A549 (cell line): ENCODE measurements around the gene ITGB1. TPM values are rescaled to one million over a fixed set of nuclear protein-coding genes. Genes with fewer than 3 reads are reported as not detected.
"Not testable (repeated sequence)": the region's sequence is repeated elsewhere in the genome, so short reads cannot be mapped to it uniquely, and the experiment has no call there.

Experiments
- ATAC-seq, 2 experiments: fragments of 200-7000 bp in 1 of 2; fragments of >200 bp in 1 of 2; cut with Nextera tagmentation in 1 of 2; cut with Tn5 transposase in 1 of 2; 3 replicates each; pipeline versions ENCODE4 v1.8.0 to v1.9.1; 2018 to 2020; ENCODE audit warnings: mild to moderate bottlenecking in 1 of 2, moderate library complexity in 1 of 2
- CTCF ChIA-PET: fragments of 300-600 bp; sonication (Branson Sonifier 250); formaldehyde crosslinking; extraction: SDS; loops from one replicate; lab custom pipeline; 2021; ENCODE audit warnings: antibody characterized with exemption, inconsistent platforms; lab: Yijun Ruan, JAX
- POLR2A ChIA-PET: fragments of 350-600 bp; formaldehyde crosslinking; extraction: SDS; loops from one replicate; lab custom pipeline; 2021; ENCODE audit warnings: antibody characterized with exemption, inconsistent platforms; lab: Yijun Ruan, JAX
- DNase-seq, 2 experiments: peaks; one replicate each; pipeline versions ENCODE4 v3.0.0 to v3.0.0-alpha.2; 2011 to 2016; ENCODE audit warnings: low read depth in 1 of 2, low spot score in 1 of 2
- FAIRE-seq: peaks from 2 replicates; lab custom pipeline; 2011; peaks lifted over from hg19 to GRCh38; lab: Jason Lieb, UNC
- H3K27ac ChIP-seq, 2 experiments: fragments of >200 bp; sonication (Bioruptor Twin); formaldehyde crosslinking; 3 replicates each; pipeline ENCODE4 v1.5.1; 2016 to 2017
- H3K4me1 ChIP-seq: fragments of >200 bp; sonication (Bioruptor Twin); formaldehyde crosslinking; 3 replicates; pipeline ENCODE4 v1.6.1; 2016
- H3K4me2 ChIP-seq: fragments of >200 bp; sonication (Bioruptor Twin); formaldehyde crosslinking; 3 replicates; pipeline ENCODE4 v1.6.1; 2016
- H3K4me3 ChIP-seq: fragments of >200 bp; sonication (Bioruptor Twin); formaldehyde crosslinking; 3 replicates; pipeline ENCODE4 v1.5.1; 2016
- H3K9me3 ChIP-seq: fragments of >200 bp; sonication (Bioruptor Twin); formaldehyde crosslinking; 3 replicates; pipeline ENCODE4 v1.6.1; 2016
- CBX8 ChIP-seq: fragments of 200-600 bp; sonication (generic); IDR thresholded peaks from 2 replicates; pipeline ENCODE4 v1.6.1; 2016
- CEBPB ChIP-seq, 2 experiments: fragments of >200 bp in 1 of 2; sonication (Bioruptor Twin) in 1 of 2; formaldehyde crosslinking in 1 of 2; IDR thresholded peaks; 2 replicates each; pipeline ENCODE4 v1.6.1; 2012 to 2016
- CHD4 ChIP-seq: fragments of 200-600 bp; sonication (generic); IDR thresholded peaks from 2 replicates; pipeline ENCODE4 v1.6.1; 2016; ENCODE audit warnings: antibody characterized with exemption, mild to moderate bottlenecking, borderline replicate concordance
- EHF ChIP-seq: fragments of 250-450 bp; sonication (Bioruptor Pico); IDR thresholded peaks from 2 replicates; pipeline ENCODE4 v1.5.0; 2020; ENCODE audit warnings: mild to moderate bottlenecking
- EP300 ChIP-seq, 2 experiments: fragments of >200 bp; sonication (Bioruptor Twin); formaldehyde crosslinking; IDR thresholded peaks; 2 replicates in 1 of 2; 3 replicates in 1 of 2; pipeline ENCODE4 v1.6.1; 2016 to 2017
- FOSB ChIP-seq: fragments of 250-450 bp; sonication (Bioruptor Pico); IDR thresholded peaks from 2 replicates; pipeline ENCODE4 v1.5.0; 2020; ENCODE audit warnings: mild to moderate bottlenecking, moderate library complexity
- GATA3 ChIP-seq: IDR thresholded peaks from 2 replicates; pipeline ENCODE4 v1.6.1; 2012; ENCODE audit warnings: borderline replicate concordance
- HDAC2 ChIP-seq: fragments of 200-600 bp; sonication (generic); IDR thresholded peaks from 2 replicates; pipeline ENCODE4 v1.6.1; 2016
- HOXA7 ChIP-seq: fragments of 250-450 bp; sonication (Bioruptor Pico); IDR thresholded peaks from 2 replicates; pipeline ENCODE4 v1.5.0; 2020; ENCODE audit warnings: mild to moderate bottlenecking, moderate library complexity
- HOXB13 ChIP-seq: fragments of 250-450 bp; sonication (Bioruptor Pico); IDR thresholded peaks from 2 replicates; pipeline ENCODE4 v1.5.0; 2020; ENCODE audit warnings: low read depth, mild to moderate bottlenecking, moderate library complexity
- HOXB5 ChIP-seq: fragments of 250-450 bp; sonication (Bioruptor Pico); IDR thresholded peaks from 2 replicates; pipeline ENCODE4 v1.5.0; 2020; ENCODE audit warnings: mild to moderate bottlenecking, moderate library complexity
- KDM1A ChIP-seq: fragments of 200-600 bp; sonication (generic); IDR thresholded peaks from 2 replicates; pipeline ENCODE4 v1.6.1; 2016; ENCODE audit warnings: low read depth, mild to moderate bottlenecking
- MAFK ChIP-seq: fragments of 450-650 bp; IDR thresholded peaks from 2 replicates; pipeline ENCODE4 v1.6.1; 2014; ENCODE audit not compliant: partially characterized antibody
- RNF2 ChIP-seq: fragments of 200-600 bp; sonication (generic); IDR thresholded peaks from 2 replicates; pipeline ENCODE4 v1.6.1; 2016; ENCODE audit warnings: low read depth, mild to moderate bottlenecking, antibody characterized with exemption, moderate library complexity, borderline replicate concordance
- TFCP2L1 ChIP-seq: fragments of 250-450 bp; sonication (Bioruptor Pico); IDR thresholded peaks from 2 replicates; pipeline ENCODE4 v1.5.0; 2021; ENCODE audit warnings: mild to moderate bottlenecking
- TP53 ChIP-seq: fragments of 250-450 bp; sonication (Bioruptor Pico); IDR thresholded peaks from 2 replicates; pipeline ENCODE4 v1.5.0; 2021; ENCODE audit warnings: mild to moderate bottlenecking, moderate library complexity
- WGBS: methylation state at CpG from one replicate; pipeline ENCODE4 v1.1.6; 2017; ENCODE audit errors: missing lambda C conversion rate; 5-methylcytosine and 5-hydroxymethylcytosine counted together
- polyA plus RNA-seq, 4 experiments: library from polyadenylated mRNA; depleted of rRNA in 3 of 4; stranded (reverse); fragments of >200 nt; fragmentation: RNase III in 1 of 4; extraction: RNeasy Plus Mini Kit Qiagen cat#74134 plus additional on column Dnase treatment in 1 of 4; gene quantifications; 2 replicates in 3 of 4; 3 replicates in 1 of 4; pipeline ENCODE4 v1.2.3, GENCODE V29; 2011 to 2017
- TF ChIP-seq, protein P1 (sequence below): fragments of >200 bp; sonication (Bioruptor Twin); formaldehyde crosslinking; IDR thresholded peaks from 3 replicates; pipeline ENCODE4 v1.5.1; 2016
- TF ChIP-seq, protein P2 (sequence below): fragments of 250-450 bp; sonication (Bioruptor Pico); IDR thresholded peaks from 2 replicates; pipeline ENCODE4 v1.5.0; 2020; ENCODE audit warnings: low read depth, mild to moderate bottlenecking, moderate library complexity
- TF ChIP-seq, protein P3 (sequence below): fragments of 450-650 bp; IDR thresholded peaks from 2 replicates; pipeline ENCODE4 v1.6.1; 2014; ENCODE audit warnings: antibody characterized with exemption
- TF ChIP-seq, protein P4 (sequence below): fragments of 200-600 bp; sonication (generic); IDR thresholded peaks from 2 replicates; pipeline ENCODE4 v1.6.1; 2016; ENCODE audit warnings: antibody characterized with exemption, mild to moderate bottlenecking, moderate library complexity

Gene ITGB1
- polyA plus RNA-seq, 2 of the 4 experiments (the other 2 are of a cell fraction): 1,270 to 2,408 TPM

DNA sequence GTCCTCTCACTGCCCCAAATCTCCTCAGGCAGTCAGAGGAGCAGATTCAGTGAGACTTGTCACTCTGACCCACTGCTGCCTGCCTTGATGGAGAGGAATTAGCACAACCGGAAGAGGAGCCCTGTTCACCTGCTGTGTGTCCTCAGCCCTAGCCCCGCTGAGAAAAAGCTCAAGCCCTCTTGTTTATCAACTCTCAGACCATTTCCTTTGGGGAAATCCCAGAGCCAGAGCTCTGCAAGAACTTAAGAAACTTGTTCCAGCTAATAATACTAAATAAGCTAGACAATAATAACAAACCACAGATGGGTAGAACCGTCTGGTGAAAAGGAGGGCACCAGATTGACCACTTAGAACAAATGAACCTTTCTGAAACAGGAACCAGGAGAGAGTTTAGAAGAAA, 37.7 kb upstream of the ITGB1 start:
- CTCF ChIA-PET: interaction anchor here (1.9 to 4.1 kb wide), 2 partner anchors 9 to 15 kb away, joined by 5 to 11 read pairs; no protein-coding TSS in a partner anchor
- no peak overlapping the region for H3K4me3 ChIP-seq
- peak in 1 of 2 experiments; percentile 23; a peak in 4 of 6 replicates for ATAC-seq
- peaks cover 53% of the 10 kb centered on the region for H3K4me1 ChIP-seq
- H3K27ac ChIP-seq: peak overlapping the region; percentile 84 to 99
- no peak for FAIRE-seq
- H3K9me3 ChIP-seq: peaks cover 24% of the 10 kb centered on the region
- TF ChIP-seq HOXB5 (no peak), TP53 (CRISPR knock-in tag) (no peak), CBX8 (no peak), HOXB13 (CRISPR knock-in tag) (no peak), KDM1A (no peak), GATA3 (no peak), RNF2 (no peak), MAFK (no peak), HOXA7 (no peak), CEBPB (IDR thresholded peaks at IDR 0.05) (no peak), EHF (CRISPR knock-in tag) (no peak), EP300 (IDR thresholded peaks at IDR 0.05) (no peak), FOSB (CRISPR knock-in tag) (no peak)
- TF ChIP-seq, protein P1, sequence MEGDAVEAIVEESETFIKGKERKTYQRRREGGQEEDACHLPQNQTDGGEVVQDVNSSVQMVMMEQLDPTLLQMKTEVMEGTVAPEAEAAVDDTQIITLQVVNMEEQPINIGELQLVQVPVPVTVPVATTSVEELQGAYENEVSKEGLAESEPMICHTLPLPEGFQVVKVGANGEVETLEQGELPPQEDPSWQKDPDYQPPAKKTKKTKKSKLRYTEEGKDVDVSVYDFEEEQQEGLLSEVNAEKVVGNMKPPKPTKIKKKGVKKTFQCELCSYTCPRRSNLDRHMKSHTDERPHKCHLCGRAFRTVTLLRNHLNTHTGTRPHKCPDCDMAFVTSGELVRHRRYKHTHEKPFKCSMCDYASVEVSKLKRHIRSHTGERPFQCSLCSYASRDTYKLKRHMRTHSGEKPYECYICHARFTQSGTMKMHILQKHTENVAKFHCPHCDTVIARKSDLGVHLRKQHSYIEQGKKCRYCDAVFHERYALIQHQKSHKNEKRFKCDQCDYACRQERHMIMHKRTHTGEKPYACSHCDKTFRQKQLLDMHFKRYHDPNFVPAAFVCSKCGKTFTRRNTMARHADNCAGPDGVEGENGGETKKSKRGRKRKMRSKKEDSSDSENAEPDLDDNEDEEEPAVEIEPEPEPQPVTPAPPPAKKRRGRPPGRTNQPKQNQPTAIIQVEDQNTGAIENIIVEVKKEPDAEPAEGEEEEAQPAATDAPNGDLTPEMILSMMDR: no peak
- TF ChIP-seq, protein P2, sequence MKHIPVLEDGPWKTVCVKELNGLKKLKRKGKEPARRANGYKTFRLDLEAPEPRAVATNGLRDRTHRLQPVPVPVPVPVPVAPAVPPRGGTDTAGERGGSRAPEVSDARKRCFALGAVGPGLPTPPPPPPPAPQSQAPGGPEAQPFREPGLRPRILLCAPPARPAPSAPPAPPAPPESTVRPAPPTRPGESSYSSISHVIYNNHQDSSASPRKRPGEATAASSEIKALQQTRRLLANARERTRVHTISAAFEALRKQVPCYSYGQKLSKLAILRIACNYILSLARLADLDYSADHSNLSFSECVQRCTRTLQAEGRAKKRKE: no peak
- TF ChIP-seq, protein P3, sequence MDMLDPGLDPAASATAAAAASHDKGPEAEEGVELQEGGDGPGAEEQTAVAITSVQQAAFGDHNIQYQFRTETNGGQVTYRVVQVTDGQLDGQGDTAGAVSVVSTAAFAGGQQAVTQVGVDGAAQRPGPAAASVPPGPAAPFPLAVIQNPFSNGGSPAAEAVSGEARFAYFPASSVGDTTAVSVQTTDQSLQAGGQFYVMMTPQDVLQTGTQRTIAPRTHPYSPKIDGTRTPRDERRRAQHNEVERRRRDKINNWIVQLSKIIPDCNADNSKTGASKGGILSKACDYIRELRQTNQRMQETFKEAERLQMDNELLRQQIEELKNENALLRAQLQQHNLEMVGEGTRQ: no peak
- POLR2A ChIA-PET: interaction anchor here (1.0 kb wide), 1 partner anchor 15 kb away, joined by 5 read pairs; no protein-coding TSS in a partner anchor
- no peak for DNase-seq
- H3K4me2 ChIP-seq: peak overlapping the region; percentile 24; the same call in 2 of the 3 replicates
- WGBS: 42% methylated on average over 3 of the region's 3 CpGs

DNA sequence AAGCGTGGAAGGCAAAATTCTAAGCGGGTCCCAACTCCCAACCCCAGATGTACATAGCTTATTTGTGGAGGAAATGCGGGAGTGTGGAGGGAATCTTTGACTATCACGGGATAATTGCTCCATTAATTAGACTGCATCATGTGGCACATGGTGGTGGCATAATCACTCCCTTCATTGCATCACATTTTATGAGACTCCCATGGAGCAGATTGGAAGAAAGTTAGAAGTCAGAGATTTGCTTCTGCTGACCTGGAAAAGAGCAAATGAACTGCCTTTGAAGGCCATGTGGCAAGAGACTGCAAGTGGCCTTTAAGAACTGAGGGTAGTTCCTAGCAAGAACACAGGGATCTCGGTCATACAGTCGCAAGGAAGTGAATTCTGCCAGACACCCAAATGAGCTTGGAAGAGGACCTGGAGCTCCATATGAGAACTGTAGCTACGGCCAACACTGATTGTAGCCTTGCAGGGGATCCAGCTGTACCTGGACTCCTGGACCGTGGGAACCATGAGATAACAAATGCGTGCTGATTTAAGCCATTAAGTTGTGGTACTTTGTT, 37.1 kb upstream of the ITGB1 start:
- CTCF ChIA-PET: interaction anchor here (1.4 to 4.1 kb wide), 3 partner anchors 10 to 15 kb away, joined by 5 to 11 read pairs (median 6); no protein-coding TSS in a partner anchor
- Histone ChIP-seq H3K27ac (peak overlapping the region; percentile 84 to 99), H3K9me3 (peaks cover 28% of the 10 kb centered on the region), H3K4me1 (peaks cover 48% of the 10 kb centered on the region)
- DNase-seq (no peak), FAIRE-seq (no peak), ATAC-seq (peak; percentile 11 to 17; a peak in 4 of 6 replicates)
- WGBS: 94% methylated on average over 9 of the region's 9 CpGs
- TF ChIP-seq HOXB13 (CRISPR knock-in tag) (0 out of 2 replicates have a peak, but pooled peaks have one; percentile 12), CEBPB (IDR thresholded peaks at IDR 0.05) (peak in 1 of 2 experiments; percentile 34; a peak in 1 of 4 replicates), KDM1A (no peak)
- TF ChIP-seq, all 56 proteins: peak for 2
- POLR2A ChIA-PET: interaction anchor here (1.0 kb wide), 1 partner anchor 15 kb away, joined by 5 read pairs; no protein-coding TSS in a partner anchor
- Histone ChIP-seq H3K4me2 (no peak overlapping the region), H3K4me3 (no peak overlapping the region)

DNA sequence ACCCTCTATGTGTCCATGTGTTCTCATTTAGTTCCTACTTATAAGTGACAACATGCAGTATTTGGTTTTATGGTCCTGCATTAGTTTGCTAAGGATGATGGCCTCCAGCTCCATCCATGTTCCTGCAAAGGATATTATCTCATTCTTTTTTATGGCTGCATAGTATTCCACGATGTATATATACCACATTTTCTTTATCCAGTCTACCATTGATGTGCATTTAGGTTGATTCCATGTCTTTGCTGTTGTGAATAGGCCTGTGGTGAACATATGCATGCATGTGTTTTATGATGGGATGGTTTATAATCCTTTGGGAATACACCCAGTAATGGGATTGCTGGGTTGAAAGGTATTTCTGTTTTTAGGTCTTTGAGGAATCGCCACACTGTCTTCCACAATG, 36.6 kb upstream of the ITGB1 start:
- CTCF ChIA-PET: interaction anchor here (1.4 to 4.1 kb wide), 2 partner anchors 9 to 16 kb away, joined by 6 to 11 read pairs; no protein-coding TSS in a partner anchor
- WGBS: 93% methylated on average over 2 of the region's 2 CpGs
- TF ChIP-seq FOSB (CRISPR knock-in tag): peak; percentile 54; the same call in 1 of the 2 replicates
- TF ChIP-seq HOXA7: peak; percentile 77; the same call in 1 of the 2 replicates
- TF ChIP-seq KDM1A: peak; percentile 91
- TF ChIP-seq HDAC2: peak; percentile 88; the same call in 1 of the 2 replicates
- peak; percentile 82 for TF ChIP-seq CHD4
- TF ChIP-seq, protein P4, sequence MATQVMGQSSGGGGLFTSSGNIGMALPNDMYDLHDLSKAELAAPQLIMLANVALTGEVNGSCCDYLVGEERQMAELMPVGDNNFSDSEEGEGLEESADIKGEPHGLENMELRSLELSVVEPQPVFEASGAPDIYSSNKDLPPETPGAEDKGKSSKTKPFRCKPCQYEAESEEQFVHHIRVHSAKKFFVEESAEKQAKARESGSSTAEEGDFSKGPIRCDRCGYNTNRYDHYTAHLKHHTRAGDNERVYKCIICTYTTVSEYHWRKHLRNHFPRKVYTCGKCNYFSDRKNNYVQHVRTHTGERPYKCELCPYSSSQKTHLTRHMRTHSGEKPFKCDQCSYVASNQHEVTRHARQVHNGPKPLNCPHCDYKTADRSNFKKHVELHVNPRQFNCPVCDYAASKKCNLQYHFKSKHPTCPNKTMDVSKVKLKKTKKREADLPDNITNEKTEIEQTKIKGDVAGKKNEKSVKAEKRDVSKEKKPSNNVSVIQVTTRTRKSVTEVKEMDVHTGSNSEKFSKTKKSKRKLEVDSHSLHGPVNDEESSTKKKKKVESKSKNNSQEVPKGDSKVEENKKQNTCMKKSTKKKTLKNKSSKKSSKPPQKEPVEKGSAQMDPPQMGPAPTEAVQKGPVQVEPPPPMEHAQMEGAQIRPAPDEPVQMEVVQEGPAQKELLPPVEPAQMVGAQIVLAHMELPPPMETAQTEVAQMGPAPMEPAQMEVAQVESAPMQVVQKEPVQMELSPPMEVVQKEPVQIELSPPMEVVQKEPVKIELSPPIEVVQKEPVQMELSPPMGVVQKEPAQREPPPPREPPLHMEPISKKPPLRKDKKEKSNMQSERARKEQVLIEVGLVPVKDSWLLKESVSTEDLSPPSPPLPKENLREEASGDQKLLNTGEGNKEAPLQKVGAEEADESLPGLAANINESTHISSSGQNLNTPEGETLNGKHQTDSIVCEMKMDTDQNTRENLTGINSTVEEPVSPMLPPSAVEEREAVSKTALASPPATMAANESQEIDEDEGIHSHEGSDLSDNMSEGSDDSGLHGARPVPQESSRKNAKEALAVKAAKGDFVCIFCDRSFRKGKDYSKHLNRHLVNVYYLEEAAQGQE: 0 out of 2 replicates have a peak, but pooled peaks have one; percentile 8
- TF ChIP-seq TFCP2L1 (CRISPR knock-in tag): 0 out of 2 replicates have a peak, but pooled peaks have one; percentile 26
- TF ChIP-seq, all 56 proteins: peak for 7; not testable (repeated sequence) for 49
- DNase-seq, H3K4me2 ChIP-seq, H3K4me3 ChIP-seq, FAIRE-seq, POLR2A ChIA-PET, ATAC-seq: not testable (repeated sequence)
- Histone ChIP-seq H3K4me1 (peaks cover 48% of the 10 kb centered on the region), H3K27ac (peak overlapping the region in 1 of 2 experiments; percentile 84; a peak in 3 of 6 replicates), H3K9me3 (peaks cover 25% of the 10 kb centered on the region)

DNA sequence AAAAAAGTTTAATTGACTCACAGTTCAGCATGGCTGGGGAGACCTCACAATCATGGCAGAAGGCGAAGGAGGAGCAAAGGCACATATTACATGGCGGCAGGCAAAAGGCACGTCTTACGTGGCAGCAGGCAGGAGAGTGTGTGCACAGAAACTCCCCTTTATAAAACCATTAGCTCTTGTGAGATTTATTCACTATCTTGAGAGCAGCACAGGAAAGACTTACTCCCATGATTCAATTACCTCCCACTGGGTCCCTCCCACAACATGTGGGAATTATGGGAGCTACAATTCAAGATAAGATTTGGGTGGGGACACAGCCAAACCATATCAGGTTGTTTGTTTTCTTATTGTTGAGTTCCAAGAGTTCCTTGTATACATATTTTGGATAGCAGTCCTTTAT, 34.3 kb upstream of the ITGB1 start:
- CTCF ChIA-PET: interaction anchor here (1.2 kb wide), 1 partner anchor 16 kb away, joined by 4 read pairs; no protein-coding TSS in a partner anchor
- not testable (repeated sequence) for DNase-seq, ATAC-seq, H3K4me2 ChIP-seq, H3K4me3 ChIP-seq, FAIRE-seq
- POLR2A ChIA-PET: interaction anchor here (0.7 to 1.0 kb wide), 2 partner anchors 12 to 38 kb away, joined by 3 read pairs; no protein-coding TSS in a partner anchor
- Histone ChIP-seq H3K4me1 (peaks cover 46% of the 10 kb centered on the region), H3K27ac (peak overlapping the region; percentile 42 to 75), H3K9me3 (peaks cover 25% of the 10 kb centered on the region)
- 95% methylated on average over 4 of the region's 4 CpGs for WGBS
